ENCODE results near the gene STAT6. TPM values are rescaled to one million over a fixed set of nuclear protein-coding genes. Genes with fewer than 3 reads are reported as not detected.

STAT6 gene
- polyA plus RNA-seq, 1 experiment, result 177 TPM

- peak overlapping the region; percentile 7; the same call in 1 of the 2 replicates for H3K4me3 ChIP-seq (ENCODE audit: low read depth, low read length)
- H3K27me3 ChIP-seq (ENCODE audit: control insufficient read depth, insufficient read depth, low read length), result no peaks in the 10 kb centered on the region
- ChIA-PET POLR2A (interaction anchor here (0.6 kb wide), 1 partner anchor 25 kb away, joined by 4 read pairs; no protein-coding TSS in a partner anchor), CTCF (interaction anchor here (0.8 to 18.2 kb wide), 4 partner anchors 11 to 325 kb away, joined by 3 to 357 read pairs (median 4); partner anchors contain the start of gene GLI1)
- H3K36me3 ChIP-seq (ENCODE audit: control insufficient read depth, insufficient read depth, low read length), result peaks cover 8% of the 10 kb centered on the region
- no peak for DNase-seq (ENCODE audit: low read depth)
- no peak for TF ChIP-seq CTCF (IDR thresholded peaks at IDR 0.05; ENCODE audit: insufficient read depth, low read depth, low read length)
Measured at GRCh38 chr12:57133916-57134315, 22.8 kb upstream of the STAT6 start.

- no peak for DNase-seq (ENCODE audit: low read depth)
- H3K27me3 ChIP-seq (ENCODE audit: control insufficient read depth, insufficient read depth, low read length), result no peaks in the 10 kb centered on the region
- no peak for TF ChIP-seq CTCF (IDR thresholded peaks at IDR 0.05; ENCODE audit: insufficient read depth, low read depth, low read length)
- ChIA-PET CTCF (interaction anchor here (0.6 to 18.2 kb wide), 5 partner anchors 21 to 326 kb away, joined by 3 to 357 read pairs (median 3); partner anchors contain the start of gene GLI1), POLR2A (interaction anchor here (0.6 to 1.1 kb wide), 4 partner anchors 16 to 59 kb away, joined by 3 to 9 read pairs (median 4); no protein-coding TSS in a partner anchor)
- peaks cover 8% of the 10 kb centered on the region for H3K36me3 ChIP-seq (ENCODE audit: control insufficient read depth, insufficient read depth, low read length)
- H3K4me3 ChIP-seq (ENCODE audit: low read depth, low read length), result peak overlapping the region; percentile 96
Measured at GRCh38 chr12:57133013-57133569, 21.9 kb upstream of the STAT6 start.

GRCh38 chr12:57131896-57132744 is 21.0 kb upstream of the STAT6 start:
- H3K27me3 ChIP-seq (ENCODE audit: control insufficient read depth, insufficient read depth, low read length), result no peaks in the 10 kb centered on the region
- CTCF ChIA-PET, result interaction anchor here (0.6 to 18.2 kb wide), 5 partner anchors 10 to 111 kb away, joined by 3 to 357 read pairs (median 3); partner anchors contain the start of gene STAT6
- DNase-seq (ENCODE audit: low read depth), result no peak
- H3K4me3 ChIP-seq (ENCODE audit: low read depth, low read length), result peak overlapping the region; percentile 96
- TF ChIP-seq CTCF (IDR thresholded peaks at IDR 0.05; ENCODE audit: insufficient read depth, low read depth, low read length), result no peak
- peaks cover 8% of the 10 kb centered on the region for H3K36me3 ChIP-seq (ENCODE audit: control insufficient read depth, insufficient read depth, low read length)
- POLR2A ChIA-PET, result interaction anchor here (0.6 to 1.1 kb wide), 3 partner anchors 17 to 58 kb away, joined by 4 to 9 read pairs (median 6); no protein-coding TSS in a partner anchor

- H3K4me3 ChIP-seq (ENCODE audit: low read depth, low read length), result peak overlapping the region; percentile 96
- POLR2A ChIA-PET, result no interaction called here
- CTCF ChIA-PET, result interaction anchor here (0.9 to 18.2 kb wide), 5 partner anchors 14 to 108 kb away, joined by 3 to 357 read pairs (median 12); partner anchors contain the start of gene STAT6
- TF ChIP-seq CTCF (IDR thresholded peaks at IDR 0.05; ENCODE audit: insufficient read depth, low read depth, low read length), result no peak
- no peaks in the 10 kb centered on the region for H3K27me3 ChIP-seq (ENCODE audit: control insufficient read depth, insufficient read depth, low read length)
- H3K36me3 ChIP-seq (ENCODE audit: control insufficient read depth, insufficient read depth, low read length), result peaks cover 8% of the 10 kb centered on the region
- DNase-seq (ENCODE audit: low read depth), result no peak
Measured at GRCh38 chr12:57130941-57131340, 19.8 kb upstream of the STAT6 start.

GRCh38 chr12:57129889-57130288 is 18.7 kb upstream of the STAT6 start:
- Histone ChIP-seq H3K36me3 (ENCODE audit: control insufficient read depth, insufficient read depth, low read length) (peaks cover 6% of the 10 kb centered on the region), H3K4me3 (ENCODE audit: low read depth, low read length) (peak overlapping the region; percentile 96), H3K27me3 (ENCODE audit: control insufficient read depth, insufficient read depth, low read length) (no peaks in the 10 kb centered on the region)
- DNase-seq (ENCODE audit: low read depth), result no peak
- CTCF ChIA-PET, result interaction anchor here (0.8 to 18.2 kb wide), 10 partner anchors 13 to 111 kb away, joined by 3 to 357 read pairs (median 4); partner anchors contain the start of gene STAT6
- no peak for TF ChIP-seq CTCF (IDR thresholded peaks at IDR 0.05; ENCODE audit: insufficient read depth, low read depth, low read length)
- POLR2A ChIA-PET, result interaction anchor here (0.6 to 0.9 kb wide), 3 partner anchors 19 to 42 kb away, joined by 3 read pairs; no protein-coding TSS in a partner anchor

Data from BJ (cell line).